NCI-H345 treated with DMSO at 0.1 percent for 48 hours (cell line): ENCODE measurements around the gene ALDH1B1.
"Not testable (repeated sequence)": the region's sequence is repeated elsewhere in the genome, so short reads cannot be mapped to it uniquely, and the experiment has no call there.

Experiments used
- DNase-seq: peaks from one replicate; lab custom pipeline; 2025; ENCODE audit not compliant: unreplicated experiment; lab: John Stamatoyannopoulos, UW

The ALDH1B1 gene

GRCh38 chr9:38385896-38386295 lies 6.6 kb upstream of the ALDH1B1 start:
- no peak for DNase-seq

GRCh38 chr9:38386319-38386895 lies 6.1 kb upstream of the ALDH1B1 start:
- no peak for DNase-seq

GRCh38 chr9:38387066-38387465 lies 5.4 kb upstream of the ALDH1B1 start:
- DNase-seq = no peak

- no peak for DNase-seq
Observed at GRCh38 chr9:38387751-38388150, 4.8 kb upstream of the ALDH1B1 start.

- no peak for DNase-seq
Observed at GRCh38 chr9:38388283-38389223, 3.9 kb upstream of the ALDH1B1 start.

GRCh38 chr9:38389313-38389712 lies 3.2 kb upstream of the ALDH1B1 start:
- DNase-seq = no peak

GRCh38 chr9:38390442-38390841 lies 2.1 kb upstream of the ALDH1B1 start:
- no peak for DNase-seq

- DNase-seq = no peak
Observed at GRCh38 chr9:38390851-38391250, 1.7 kb upstream of the ALDH1B1 start.

- no peak for DNase-seq
Observed at GRCh38 chr9:38391278-38392118, 1.0 kb upstream of the ALDH1B1 start.

- no peak for DNase-seq
Observed at GRCh38 chr9:38393128-38393796, 760 bp downstream of the ALDH1B1 start.

GRCh38 chr9:38394416-38394815 lies 1.9 kb downstream of the ALDH1B1 start:
- no peak for DNase-seq

- DNase-seq = no peak
Observed at GRCh38 chr9:38395653-38396370, 3.3 kb downstream of the ALDH1B1 start.

- DNase-seq = no peak
Observed at GRCh38 chr9:38396371-38396671, 3.8 kb downstream of the ALDH1B1 start.

- DNase-seq = not testable (repeated sequence)
Observed at GRCh38 chr9:38399191-38399590, 6.7 kb downstream of the ALDH1B1 start.

- DNase-seq = no peak
Observed at GRCh38 chr9:38401994-38402393, 9.5 kb downstream of the ALDH1B1 start.

- DNase-seq = no peak
Observed at GRCh38 chr9:38404314-38404713, 11.8 kb downstream of the ALDH1B1 start.

- DNase-seq = no peak
Observed at GRCh38 chr9:38405785-38406184, 13.3 kb downstream of the ALDH1B1 start.

- DNase-seq = no peak
Observed at GRCh38 chr9:38406476-38407186, 14.1 kb downstream of the ALDH1B1 start.

- no peak for DNase-seq
Observed at GRCh38 chr9:38408719-38409118, 16.2 kb downstream of the ALDH1B1 start.

- no peak for DNase-seq
Observed at GRCh38 chr9:38412751-38413150, 20.2 kb downstream of the ALDH1B1 start.
